GM12878 (cell line): ENCODE results near the gene CCDC88C. TPM values are rescaled to one million over a fixed set of nuclear protein-coding genes. Genes with fewer than 3 reads are reported as not detected.
"Not testable (repeated sequence)": the region's sequence is repeated elsewhere in the genome, so short reads cannot be mapped to it uniquely, and the experiment has no call there.

Source experiments
- ATAC-seq: fragments of 200-7000 bp; cut with Tn5 transposase; 3 replicates; pipeline ENCODE4 v1.9.1; 2020; ENCODE audit warnings: mild to moderate bottlenecking, moderate library complexity
- BruUV-seq: library from RNA; stranded (reverse); fragments of 400-500 nt; replicated peaks from 2 replicates; lab custom pipeline; 2021; lab: Mats Ljungman, UMichigan
- CTCF ChIA-PET: fragments of 300-600 bp; sonication (Branson Sonifier 250); formaldehyde crosslinking; extraction: SDS; loops from one replicate; lab custom pipeline; 2021; ENCODE audit warnings: inconsistent platforms; lab: Yijun Ruan, JAX
- POLR2A ChIA-PET: fragments of 350-600 bp; formaldehyde crosslinking; extraction: SDS; loops from one replicate; lab custom pipeline; 2021; ENCODE audit warnings: inconsistent platforms; lab: Charles Lee
- RAD21 ChIA-PET: fragments of 300-600 bp; sonication (Branson Sonifier 250); formaldehyde crosslinking; loops from one replicate; lab custom pipeline; 2023; ENCODE audit warnings: antibody characterized with exemption; ENCODE audit not compliant: unreplicated experiment; lab: Charles Lee
- SMC1A ChIA-PET: fragments of 300-600 bp; sonication (Branson Sonifier 250); formaldehyde crosslinking; loops from one replicate; lab custom pipeline; 2023; ENCODE audit not compliant: unreplicated experiment, uncharacterized antibody; lab: Charles Lee
- DNase-seq: peaks from one replicate; pipeline ENCODE4 v3.0.0-alpha.2; 2011; ENCODE audit warnings: low read depth, low spot score
- FAIRE-seq: peaks from 3 replicates; lab custom pipeline; 2011; peaks lifted over from hg19 to GRCh38; lab: Jason Lieb, UNC
- H2AFZ ChIP-seq: 2 replicates; pipeline ENCODE4 v1.6.0; 2011; ENCODE audit warnings: low read depth, low read length, control low read depth; ENCODE audit not compliant: control insufficient read depth
- H3K27ac ChIP-seq: 2 replicates; pipeline ENCODE4 v1.5.1; 2011; ENCODE audit warnings: control low read depth; ENCODE audit not compliant: control insufficient read depth, insufficient read depth
- H3K27me3 ChIP-seq, 2 experiments: replicated peaks in 1 of 2; 2 replicates each; pipeline versions ENCODE4 v1.6.0 to v1.6.1; 2011; ENCODE audit warnings: low read length in 1 of 2; ENCODE audit not compliant: control insufficient read depth in 2 of 2, insufficient read depth in 2 of 2
- H3K36me3 ChIP-seq, 2 experiments: 2 replicates each; pipeline ENCODE4 v1.5.1; 2011; ENCODE audit warnings: low read length in 1 of 2; ENCODE audit not compliant: control insufficient read depth in 2 of 2, insufficient read depth in 2 of 2
- H3K4me1 ChIP-seq: 2 replicates; pipeline ENCODE4 v1.6.1; 2011; ENCODE audit warnings: mild to moderate bottlenecking, low read length, moderate library complexity, mixed read lengths; ENCODE audit not compliant: control insufficient read depth, insufficient read depth
- H3K4me2 ChIP-seq: 2 replicates; pipeline ENCODE4 v1.6.0; 2011; ENCODE audit warnings: control low read depth; ENCODE audit not compliant: control insufficient read depth, insufficient read depth
- H3K4me3 ChIP-seq: fragments of 200-600 bp; sonication (generic); 2 replicates; pipeline ENCODE4 v1.5.1; 2016
- H3K79me2 ChIP-seq: 2 replicates; pipeline ENCODE4 v1.6.0; 2011; ENCODE audit warnings: low read length; ENCODE audit not compliant: control insufficient read depth, insufficient read depth
- H3K9ac ChIP-seq: 2 replicates; pipeline ENCODE4 v1.8.0; 2011; ENCODE audit warnings: low read length, control low read depth, mixed read lengths; ENCODE audit not compliant: control insufficient read depth, insufficient read depth
- H3K9me3 ChIP-seq: replicated peaks from 3 replicates; pipeline ENCODE4 v1.5.1; 2011; ENCODE audit warnings: mild to moderate bottlenecking, low read length; ENCODE audit not compliant: control insufficient read depth, insufficient read depth
- H4K20me1 ChIP-seq: 2 replicates; pipeline ENCODE4 v1.6.0; 2011; ENCODE audit not compliant: control insufficient read depth, insufficient read depth
- PKNOX1 ChIP-seq: fragments of 450-650 bp; IDR thresholded peaks from 2 replicates; pipeline ENCODE4 v1.6.1; 2016; ENCODE audit warnings: mild to moderate bottlenecking
- WGBS: methylation state at CpG from one replicate; pipeline ENCODE4 v1.1.6; 2016; ENCODE audit warnings: low lambda C conversion rate; ENCODE audit not compliant: insufficient replicate concordance, insufficient coverage; ENCODE audit errors: missing lambda C conversion rate; 5-methylcytosine and 5-hydroxymethylcytosine counted together
- in situ Hi-C: fragments of 300-500 bp; cut with MboI; formaldehyde crosslinking; loops from 9 replicates; pipeline ENCODE4 v1.14.3; 2018; ENCODE audit warnings: mixed read lengths
- intact Hi-C: fragments of 100-400 bp; cut with micrococcal nuclease; formaldehyde crosslinking; loops from one replicate; pipeline ENCODE4 v1.14.2; 2022; ENCODE audit not compliant: unreplicated experiment
- polyA plus RNA-seq, 11 experiments: library from polyadenylated mRNA; depleted of rRNA in 4 of 11; unstranded in 6 of 11; stranded (reverse) in 5 of 11; fragments of >200 nt; fragmentation: Nextera tagmentation in 4 of 11; fragmentation: Illumina TruSeq in 1 of 11; extraction: Ambion mirVana in 4 of 11; extraction: Trizol in 1 of 11; gene quantifications; 1 replicate in 1 of 11; 2 replicates in 10 of 11; pipeline versions ENCODE4 v1.2.1 to v1.2.3, GENCODE V29; 2011 to 2016; ENCODE audit warnings: inconsistent platforms in 2 of 11, missing spikeins in 2 of 11, low read depth in 1 of 11
- total RNA-seq, 4 experiments: library from RNA; depleted of rRNA in 3 of 4; stranded (reverse); fragments of >200 nt in 3 of 4; fragmentation: Illumina TruSeq in 1 of 4; extraction: Trizol in 1 of 4; gene quantifications; 2 replicates each; pipeline versions ENCODE4 v1.2.1 to v1.2.3, GENCODE V29; 2013 to 2021

CCDC88C gene
- total and polyA plus RNA-seq, 10 of the 15 experiments (the other 5 are each of a cell fraction or from before 2014, with no cell fraction given), result 4.0 to 79.6 (median 36.6) TPM

GRCh38 chr14:91409928-91410718, 7.5 kb downstream of the CCDC88C start (continued):
- TF ChIP-seq PKNOX1, result 0 out of 2 replicates have a peak, but pooled peaks have one; percentile 12
- TF ChIP-seq, all 136 proteins: peak for 2

DNA sequence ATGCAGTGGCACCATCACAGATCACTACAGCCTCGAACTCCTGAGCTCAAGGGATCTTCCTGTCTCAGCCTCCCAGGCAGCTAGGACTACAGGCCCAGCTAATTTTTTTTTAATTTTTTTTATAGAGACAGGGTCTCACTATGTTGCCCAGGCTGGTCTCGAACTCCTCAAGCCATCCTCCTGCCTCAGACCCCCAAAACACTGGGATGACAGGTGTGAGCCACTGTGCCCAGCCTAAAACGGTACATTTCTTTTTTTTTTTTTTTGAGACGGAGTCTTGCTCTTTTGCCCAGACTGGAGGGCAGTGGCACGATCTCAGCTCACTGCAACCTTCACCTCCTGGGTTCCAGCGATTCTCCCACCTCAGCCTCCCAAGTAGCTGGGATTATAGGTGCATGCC, 8.4 kb downstream of the CCDC88C start:
- in situ Hi-C loops, H3K4me3 ChIP-seq, DNase-seq, intact Hi-C loops, H2AFZ ChIP-seq, H3K27me3 ChIP-seq, H3K27ac ChIP-seq, FAIRE-seq, ATAC-seq, BruUV-seq, H3K9ac ChIP-seq, H3K9me3 ChIP-seq: not testable (repeated sequence)
- peaks cover 96% of the 10 kb centered on the region for H3K79me2 ChIP-seq
- WGBS, result 83% methylated on average over 6 of the region's 6 CpGs
- SMC1A ChIA-PET, result interaction anchor here (0.6 to 1.3 kb wide), 12 partner anchors 9 to 346 kb away, joined by 3 to 13 read pairs (median 4); no protein-coding TSS in a partner anchor
- H3K4me2 ChIP-seq, result peak overlapping the region; percentile 81; the same call in 1 of the 2 replicates
- CTCF ChIA-PET, result interaction anchor here (0.7 to 2.3 kb wide), 5 partner anchors 9 to 86 kb away, joined by 3 to 9 read pairs (median 5); no protein-coding TSS in a partner anchor
- peaks cover 54% of the 10 kb centered on the region for H3K4me1 ChIP-seq
- RAD21 ChIA-PET, result interaction anchor here (0.7 to 1.8 kb wide), 2 partner anchors 9 to 53 kb away, joined by 3 to 6 read pairs; no protein-coding TSS in a partner anchor
- H4K20me1 ChIP-seq, result peaks cover 19% of the 10 kb centered on the region
- POLR2A ChIA-PET, result interaction anchor here (0.7 to 1.4 kb wide), 4 partner anchors 11 to 94 kb away, joined by 3 to 10 read pairs (median 4); no protein-coding TSS in a partner anchor
- peaks cover 37 to 46% of the 10 kb centered on the region in 2 experiments for H3K36me3 ChIP-seq
